HG03521 (cell line): ENCODE results near the gene CARD18.
"Not testable (repeated sequence)": the region's sequence is repeated elsewhere in the genome, so short reads cannot be mapped to it uniquely, and the experiment has no call there.

Experiments used
- ATAC-seq: cut with Tn5 transposase; IDR thresholded peaks from one replicate; pipeline ENCODE4 v1.9.1; 2021; ENCODE audit warnings: mild to moderate bottlenecking, moderate library complexity; ENCODE audit not compliant: unreplicated experiment

The CARD18 gene

GRCh38 chr11:105135883-105136282 lies 3.7 kb downstream of the CARD18 start:
- ATAC-seq: no peak

DNA sequence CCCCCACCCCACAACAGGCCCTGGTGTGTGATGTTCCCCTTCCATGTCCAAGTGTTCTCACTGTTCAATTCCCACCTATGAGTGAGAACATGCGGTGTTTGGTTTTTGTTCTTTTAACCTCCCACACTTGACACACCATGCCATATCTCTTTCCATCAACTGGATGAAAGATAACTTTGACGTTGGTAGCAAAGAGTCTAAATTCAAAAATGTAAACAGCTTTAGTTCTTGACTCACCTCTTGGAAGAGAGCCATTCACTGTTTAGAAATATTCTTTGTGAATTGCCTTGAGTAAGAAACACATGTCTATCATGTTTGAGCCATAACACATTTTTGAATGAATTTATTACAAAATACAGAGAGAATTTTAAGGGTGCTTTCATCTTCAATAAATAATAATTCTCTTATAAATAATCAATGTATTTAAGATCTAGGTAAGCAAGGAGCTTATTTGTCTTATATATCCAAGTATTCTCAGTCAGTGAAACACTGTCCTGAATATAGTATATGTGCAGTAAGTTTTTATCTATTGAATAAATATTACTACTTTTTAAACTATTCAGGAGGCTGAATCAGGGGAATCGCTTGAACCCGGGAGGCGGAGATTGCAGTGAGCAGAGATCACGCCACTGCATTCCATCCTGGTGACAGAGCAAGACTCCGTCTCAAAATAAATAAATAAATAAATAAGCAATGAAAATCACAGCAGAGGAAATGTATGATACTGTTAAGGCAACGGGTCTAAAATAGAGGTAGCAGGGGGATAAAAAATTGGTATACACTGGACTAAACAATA lies 6.7 kb downstream of the CARD18 start:
- no peak for ATAC-seq

GRCh38 chr11:105130189-105130813 lies 9.3 kb downstream of the CARD18 start:
- no peak for ATAC-seq

DNA sequence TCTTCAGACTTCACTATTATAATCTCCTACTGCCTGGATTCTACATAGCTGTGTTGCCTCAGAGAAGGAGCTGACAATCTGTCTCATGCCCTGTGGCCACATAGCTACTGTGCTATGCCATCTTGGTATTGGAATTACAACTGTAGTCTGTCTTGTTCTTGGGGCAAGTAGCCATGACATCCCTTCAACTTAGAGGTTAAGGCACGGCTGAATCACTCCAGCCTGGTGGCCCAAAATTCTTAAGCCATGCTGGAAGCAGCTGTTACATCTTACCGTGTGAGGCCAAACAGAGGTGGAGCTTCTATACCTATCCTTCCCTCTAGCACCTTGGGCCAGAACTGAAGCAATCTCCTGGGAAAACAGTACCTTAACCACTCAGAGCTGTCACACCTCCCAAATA lies 14.8 kb downstream of the CARD18 start:
- no peak for ATAC-seq

DNA sequence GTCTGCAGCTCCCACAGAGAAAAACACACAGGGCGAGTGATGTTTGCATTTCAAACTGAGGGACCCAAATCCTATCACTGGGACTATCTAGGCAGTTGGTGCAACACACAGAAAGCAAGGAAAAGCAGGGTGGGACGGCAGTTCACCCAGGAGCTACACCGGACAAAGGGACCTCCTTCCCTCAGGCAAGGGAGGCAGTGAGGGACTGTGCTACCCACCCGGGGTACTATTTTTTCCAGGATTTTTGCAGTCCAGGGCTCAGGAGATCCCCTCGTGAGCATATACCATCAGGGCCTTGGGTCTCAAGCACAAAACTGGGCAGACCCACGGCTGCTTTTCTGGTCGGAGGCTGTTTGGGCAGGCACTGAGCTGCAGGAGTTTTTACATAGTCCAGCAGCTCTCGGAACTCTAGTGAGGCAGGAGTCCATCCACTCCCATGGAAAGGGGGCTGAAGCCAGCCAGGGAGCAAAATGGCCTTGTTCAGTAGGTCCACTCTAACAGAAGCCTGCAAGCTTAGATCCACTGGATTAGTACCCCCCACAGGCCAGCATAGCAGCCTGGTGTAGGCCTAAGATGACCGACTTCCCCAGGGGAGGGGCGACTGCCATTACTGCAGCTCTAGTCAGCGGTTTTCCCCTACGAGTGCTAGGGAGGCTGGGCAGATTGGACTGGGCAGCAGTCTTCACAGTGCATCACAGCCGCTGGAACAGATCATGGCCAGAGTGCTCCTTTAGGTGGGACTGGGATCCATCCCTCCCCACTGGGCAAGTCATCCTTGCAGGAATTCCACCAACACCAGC lies 28.2 kb downstream of the CARD18 start:
- ATAC-seq: no peak

DNA sequence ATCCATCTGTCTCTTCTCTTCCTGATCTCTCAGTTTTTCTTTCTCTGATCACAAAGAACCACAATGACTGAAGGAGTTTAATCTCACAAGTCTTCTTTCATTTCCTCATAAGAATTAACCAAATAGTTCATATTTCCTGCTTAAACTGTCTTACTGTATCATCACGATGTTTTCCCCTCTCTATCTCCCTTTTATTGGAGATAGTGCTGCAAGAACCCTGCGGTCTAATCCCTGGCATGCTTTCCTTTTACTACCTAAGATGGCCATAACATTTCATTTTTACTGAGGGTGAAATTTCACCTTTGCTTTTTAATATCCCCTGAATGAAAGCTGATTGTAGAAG lies 28.9 kb downstream of the CARD18 start:
- no peak for ATAC-seq

DNA sequence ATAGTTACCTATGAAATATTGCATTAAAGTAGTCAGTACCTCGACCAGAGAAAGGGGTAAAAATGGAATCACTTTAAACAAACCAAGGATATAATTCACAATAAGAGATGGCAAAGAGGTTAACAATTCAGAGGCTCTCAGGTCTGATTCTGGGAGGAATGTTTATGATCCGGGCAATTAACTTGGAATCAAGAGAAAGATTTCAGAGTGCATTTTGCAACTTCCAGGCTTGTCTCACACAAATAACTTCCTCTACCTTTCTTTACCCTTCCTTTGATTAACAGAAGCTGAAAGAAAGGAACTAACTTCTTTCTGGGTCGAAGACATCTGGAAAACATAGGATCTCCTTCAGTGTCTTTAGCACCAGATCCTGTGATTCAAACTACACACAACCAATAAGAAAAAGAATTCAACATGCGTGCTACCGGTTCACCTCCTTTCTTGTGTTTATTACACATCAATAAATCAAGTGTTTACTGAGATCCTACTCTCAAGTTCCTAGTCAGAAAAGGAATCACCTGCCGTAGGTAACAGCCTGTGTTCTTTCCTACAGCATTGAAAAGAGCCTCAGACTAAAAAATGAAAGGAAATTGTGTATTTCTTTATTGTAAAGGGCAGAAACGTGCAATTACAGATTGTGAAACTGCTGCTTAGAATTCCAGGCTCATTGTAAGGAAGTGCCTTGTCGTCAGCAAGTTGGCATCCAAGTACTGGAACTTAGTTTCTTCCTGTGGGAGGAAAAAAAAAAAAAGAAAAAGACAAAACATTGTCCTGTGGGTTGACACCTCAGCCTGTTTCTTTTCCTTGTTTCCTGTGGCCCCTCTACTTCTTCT lies 29.5 kb downstream of the CARD18 start:
- ATAC-seq: no peak

- no peak for ATAC-seq
These were observed 30.2 kb downstream of the CARD18 start for GRCh38 chr11:105109321-105109720.

DNA sequence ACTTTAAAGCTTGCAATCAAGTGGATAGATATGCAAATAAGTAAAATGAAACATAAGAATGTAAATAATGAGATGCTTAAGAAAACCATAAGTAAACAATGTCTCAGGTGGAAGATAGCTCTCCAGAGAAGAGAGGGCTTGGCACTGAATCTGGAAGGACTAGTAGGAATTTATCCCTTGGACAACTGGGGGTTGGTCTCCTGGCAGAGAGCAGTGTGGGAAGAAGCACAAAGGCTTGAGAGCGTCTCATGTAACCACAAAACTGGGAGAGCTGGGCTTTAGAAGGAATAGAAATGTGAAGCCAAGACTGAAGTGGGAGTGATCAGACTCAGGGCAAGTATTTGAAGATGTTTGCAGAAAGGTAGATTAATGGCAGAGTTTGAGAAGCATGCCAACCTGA lies 31.3 kb downstream of the CARD18 start:
- no peak for ATAC-seq

- ATAC-seq: not testable (repeated sequence)
These were observed 32.2 kb downstream of the CARD18 start for GRCh38 chr11:105107226-105107825.

DNA sequence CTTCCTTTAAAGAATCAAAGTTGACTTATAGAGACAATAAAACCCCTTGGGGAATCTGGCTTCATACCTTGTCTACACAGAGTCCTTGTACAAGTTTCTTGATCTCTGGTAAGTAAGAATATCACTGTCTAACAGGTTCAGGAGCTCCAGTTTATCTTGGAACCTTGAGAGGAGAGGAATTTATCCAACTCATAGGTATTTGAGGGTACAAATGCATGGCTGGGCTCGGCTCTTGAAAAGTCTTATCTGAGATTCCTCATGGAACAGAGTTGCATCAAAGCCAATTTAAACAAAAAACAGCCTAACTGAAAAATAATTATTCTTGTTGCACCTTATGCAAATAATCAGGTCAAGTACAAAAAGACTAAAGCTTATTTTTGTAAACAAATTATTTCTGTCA lies 33.4 kb downstream of the CARD18 start:
- no peak for ATAC-seq

- no peak for ATAC-seq
These were observed 35.3 kb downstream of the CARD18 start for GRCh38 chr11:105104292-105104691.

DNA sequence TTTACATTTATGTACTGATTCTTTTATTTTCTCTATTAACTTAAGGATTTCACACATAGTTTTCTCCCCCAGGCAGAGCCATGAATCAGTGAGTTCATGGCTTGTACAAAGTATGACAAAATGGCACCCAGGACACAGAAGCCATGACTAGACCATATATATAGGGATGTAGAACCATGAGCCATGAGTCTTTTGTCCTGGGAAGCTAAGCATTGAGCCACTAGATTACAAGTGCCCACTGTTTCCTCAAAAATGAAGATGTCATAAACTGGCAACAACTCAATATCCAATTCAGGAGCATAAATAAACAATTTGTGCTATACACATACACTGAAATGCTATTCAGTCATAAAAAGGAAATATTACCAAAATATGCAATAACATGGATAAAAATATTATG lies 36.2 kb downstream of the CARD18 start:
- ATAC-seq: no peak

DNA sequence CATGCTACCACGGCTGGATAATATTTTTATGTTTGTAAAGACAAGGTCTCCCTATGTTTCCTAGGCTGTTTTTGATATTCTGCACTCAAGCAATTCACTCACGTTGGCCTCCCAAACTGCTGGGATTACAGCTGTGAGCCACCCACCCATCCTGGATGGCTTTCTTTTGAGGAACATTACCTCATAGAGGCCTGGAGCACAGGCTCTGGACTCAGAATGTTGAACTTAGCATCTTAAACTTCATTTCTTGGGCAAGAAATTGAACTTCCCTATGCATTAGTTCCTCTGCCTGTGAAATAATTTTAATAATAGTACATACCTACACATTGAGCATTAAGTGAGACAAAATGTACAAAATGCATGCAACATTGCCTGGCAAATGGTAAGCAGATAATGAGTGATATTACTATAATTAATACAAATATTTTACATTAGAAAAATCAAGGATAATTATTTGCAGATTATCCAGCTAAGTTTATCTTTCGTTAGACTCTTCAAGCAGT lies 37.4 kb downstream of the CARD18 start:
- ATAC-seq: not testable (repeated sequence)

- no peak for ATAC-seq
These were observed 38.5 kb downstream of the CARD18 start for GRCh38 chr11:105100981-105101630.

- ATAC-seq: no peak
These were observed 39.4 kb downstream of the CARD18 start for GRCh38 chr11:105100206-105100605.

GRCh38 chr11:105099594-105099993 lies 40.0 kb downstream of the CARD18 start:
- ATAC-seq: not testable (repeated sequence)

DNA sequence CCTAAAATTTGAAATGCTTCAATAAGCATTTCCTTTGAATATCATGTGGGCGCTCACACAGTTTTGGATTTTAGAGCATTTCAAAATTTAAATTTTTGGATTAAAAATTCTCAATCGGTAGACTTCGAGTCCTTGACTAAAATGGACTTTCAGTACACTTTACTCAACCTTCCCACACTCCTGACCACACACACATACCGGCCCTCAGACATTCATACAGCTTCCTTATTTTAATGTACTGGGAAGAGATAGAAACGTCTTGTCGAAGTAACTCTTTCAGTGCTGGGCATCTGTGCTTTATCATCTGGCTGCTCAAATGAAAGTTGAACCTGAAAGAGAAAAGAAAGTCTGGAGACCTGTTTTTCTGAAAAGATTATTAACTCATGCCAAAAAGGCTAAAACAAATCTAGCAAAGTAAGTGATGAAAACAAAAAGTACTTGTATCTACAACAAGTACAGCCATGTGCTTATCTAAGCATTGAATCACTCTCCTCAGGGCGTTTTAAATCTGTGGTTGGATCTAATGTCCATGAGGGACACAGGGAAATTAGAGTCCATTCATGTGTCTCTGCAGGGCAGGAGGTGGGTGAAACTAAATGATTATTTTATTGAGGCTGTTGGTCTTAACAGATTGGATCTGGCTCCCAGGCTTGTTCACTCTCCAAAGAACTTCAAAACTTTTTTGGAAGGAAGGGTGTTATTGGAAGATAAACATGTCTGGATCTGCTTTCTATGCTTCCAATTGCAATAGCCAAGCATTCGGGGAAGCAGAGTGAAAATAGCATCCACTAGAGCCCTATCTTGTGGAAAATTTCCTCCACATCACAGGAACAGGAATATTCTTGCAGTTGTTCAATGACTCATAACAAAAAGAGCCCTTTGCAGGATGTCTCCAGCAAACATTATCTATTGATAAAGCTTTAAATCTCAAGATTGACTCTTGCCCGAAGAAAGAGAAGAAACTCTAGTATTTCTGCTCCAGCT lies 47.0 kb downstream of the CARD18 start:
- ATAC-seq: no peak
